GM19324 (cell line): Measurements from ENCODE around the gene FAXDC2.
"Not testable (repeated sequence)": the region's sequence is repeated elsewhere in the genome, so short reads cannot be mapped to it uniquely, and the experiment has no call there.

Source experiments
- ATAC-seq: cut with Tn5 transposase; IDR thresholded peaks from one replicate; pipeline ENCODE4 v1.9.1; 2021; ENCODE audit warnings: mild to moderate bottlenecking, moderate library complexity; ENCODE audit not compliant: unreplicated experiment, low FRiP score

The FAXDC2 gene

DNA sequence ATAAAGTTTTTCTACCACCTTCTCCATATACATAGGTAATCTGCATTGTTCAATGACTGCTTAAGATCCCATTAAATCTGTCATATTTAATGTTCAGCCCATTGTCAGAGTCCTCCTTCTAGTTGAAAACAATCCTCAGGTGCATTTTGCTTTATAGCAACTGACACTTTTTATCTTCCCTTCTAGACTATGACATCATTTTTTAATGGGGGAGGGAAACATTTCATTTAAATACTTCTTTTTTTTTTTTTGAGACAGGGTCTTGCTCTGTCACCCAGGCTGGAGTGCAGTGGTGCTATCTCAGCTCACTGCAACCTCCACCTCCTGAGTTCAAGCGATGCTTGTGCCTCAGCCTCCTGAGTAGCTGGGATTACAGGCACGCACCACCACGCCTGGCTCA, 17.6 kb downstream of the FAXDC2 start:
- not testable (repeated sequence) for ATAC-seq

GRCh38 chr5:154831451-154831850, 19.0 kb downstream of the FAXDC2 start:
- ATAC-seq, result no peak

DNA sequence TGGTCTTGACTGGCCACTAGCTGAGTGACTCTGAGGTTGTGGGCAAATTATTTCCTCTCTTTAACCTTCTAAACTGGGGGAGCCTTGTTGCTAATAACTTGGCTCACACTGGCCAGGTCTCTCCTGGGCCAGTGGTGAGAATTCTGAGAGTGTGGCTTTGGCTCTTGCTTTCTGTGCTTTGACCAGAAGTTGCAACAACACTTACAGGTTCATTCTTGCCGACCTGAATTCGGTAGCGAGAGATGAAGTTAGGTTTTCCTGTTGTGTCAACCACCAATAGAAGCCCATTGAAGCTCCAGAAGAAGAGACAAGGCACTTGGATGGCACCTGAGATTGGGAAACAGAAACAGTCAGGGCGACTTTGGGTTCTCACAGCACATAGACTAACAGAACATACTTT, 19.8 kb downstream of the FAXDC2 start:
- no peak for ATAC-seq

DNA sequence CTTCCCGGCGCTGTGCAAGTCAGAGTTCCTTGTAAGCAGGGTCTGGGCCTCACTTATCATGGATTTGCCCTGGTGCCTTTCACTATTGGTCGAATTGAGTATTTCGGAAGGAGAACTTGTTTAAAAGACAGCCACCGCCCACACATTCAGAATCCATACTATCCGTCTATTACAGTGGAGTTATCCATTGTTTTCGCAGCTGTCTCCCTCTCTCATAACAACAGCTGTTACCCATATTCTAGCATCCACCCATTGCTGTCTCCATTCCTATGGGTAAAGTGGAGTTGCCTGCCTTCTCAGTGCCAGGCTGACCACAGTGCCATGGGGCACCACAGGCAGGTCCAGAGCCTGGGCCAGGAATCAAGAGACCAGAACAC, 20.2 kb downstream of the FAXDC2 start:
- ATAC-seq, result no peak

DNA sequence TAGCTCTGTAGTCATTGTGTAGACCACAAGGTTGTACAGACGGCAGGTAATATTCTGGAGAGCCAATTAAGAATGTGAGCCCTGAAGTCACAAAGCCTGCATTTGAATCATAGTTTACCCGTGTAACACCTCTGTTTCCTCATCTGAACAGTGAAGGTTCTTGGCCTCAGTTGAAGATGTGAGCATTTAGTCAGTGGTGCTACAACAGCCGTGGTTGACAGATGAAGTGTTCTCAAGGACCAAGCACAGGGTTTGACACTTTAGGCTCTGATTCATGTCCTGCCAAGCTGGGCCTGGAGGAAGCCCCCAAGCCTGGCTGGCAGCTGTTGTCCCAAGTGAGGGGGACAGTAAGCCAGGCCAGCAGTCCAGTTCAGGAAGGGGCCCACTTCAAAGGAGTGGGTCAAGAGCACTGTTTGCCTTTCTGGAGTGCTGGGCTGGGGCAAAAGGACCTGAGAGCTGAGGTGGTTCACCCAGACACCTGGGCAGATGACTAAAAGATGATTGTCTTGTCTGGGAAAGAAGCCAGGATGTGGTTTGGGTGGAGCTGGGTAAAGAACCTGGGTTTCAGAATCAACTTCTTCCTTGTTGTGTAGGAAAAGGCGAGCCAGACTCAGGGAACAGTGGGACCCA, 20.7 kb downstream of the FAXDC2 start:
- no peak for ATAC-seq

- ATAC-seq, result no peak
Observed at GRCh38 chr5:154829181-154829588, 21.2 kb downstream of the FAXDC2 start.

- no peak for ATAC-seq
Observed at GRCh38 chr5:154824070-154824469, 26.3 kb downstream of the FAXDC2 start.

DNA sequence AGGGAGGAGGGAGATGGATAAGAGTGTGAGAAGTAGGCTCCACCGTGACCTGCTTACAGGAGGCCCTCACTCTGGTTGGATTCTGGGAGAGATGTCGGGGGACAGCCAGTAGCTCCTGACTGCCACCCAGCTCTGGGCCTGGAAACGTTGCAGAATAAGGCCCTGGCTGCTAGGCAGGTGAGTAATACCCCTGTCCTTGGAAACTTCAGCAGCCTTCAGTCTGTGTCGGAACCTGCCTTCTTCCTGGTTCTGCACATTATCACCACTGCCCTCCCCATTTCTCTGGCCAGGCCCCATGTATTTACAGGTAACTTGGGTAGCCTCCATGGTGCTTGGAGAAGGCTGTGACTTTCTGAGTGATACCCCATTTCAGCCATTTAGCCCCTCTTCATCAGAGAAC, 26.8 kb downstream of the FAXDC2 start:
- no peak for ATAC-seq

GRCh38 chr5:154822896-154823295, 27.5 kb downstream of the FAXDC2 start:
- ATAC-seq, result not testable (repeated sequence)

DNA sequence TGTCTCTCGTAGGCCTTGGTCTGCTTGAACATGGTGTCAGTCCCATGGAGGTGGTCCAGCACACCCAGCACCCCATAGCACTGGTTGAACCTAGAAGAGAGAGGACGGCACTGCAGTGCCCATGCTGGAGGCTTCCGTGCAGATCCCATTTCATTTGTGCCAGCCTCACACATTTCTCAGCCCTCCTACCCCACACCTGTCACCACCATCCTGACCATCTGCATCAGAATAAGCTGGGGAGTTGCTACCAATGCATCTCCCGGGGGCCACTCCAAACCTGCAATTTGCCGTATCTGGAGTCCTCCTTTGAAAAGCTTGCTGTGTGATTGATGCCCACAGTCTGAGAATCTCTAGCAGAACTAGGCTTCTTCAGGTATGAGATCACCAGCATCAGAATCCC, 30.0 kb downstream of the FAXDC2 start:
- ATAC-seq, result no peak

GRCh38 chr5:154819546-154819945, 30.9 kb downstream of the FAXDC2 start:
- ATAC-seq, result no peak

DNA sequence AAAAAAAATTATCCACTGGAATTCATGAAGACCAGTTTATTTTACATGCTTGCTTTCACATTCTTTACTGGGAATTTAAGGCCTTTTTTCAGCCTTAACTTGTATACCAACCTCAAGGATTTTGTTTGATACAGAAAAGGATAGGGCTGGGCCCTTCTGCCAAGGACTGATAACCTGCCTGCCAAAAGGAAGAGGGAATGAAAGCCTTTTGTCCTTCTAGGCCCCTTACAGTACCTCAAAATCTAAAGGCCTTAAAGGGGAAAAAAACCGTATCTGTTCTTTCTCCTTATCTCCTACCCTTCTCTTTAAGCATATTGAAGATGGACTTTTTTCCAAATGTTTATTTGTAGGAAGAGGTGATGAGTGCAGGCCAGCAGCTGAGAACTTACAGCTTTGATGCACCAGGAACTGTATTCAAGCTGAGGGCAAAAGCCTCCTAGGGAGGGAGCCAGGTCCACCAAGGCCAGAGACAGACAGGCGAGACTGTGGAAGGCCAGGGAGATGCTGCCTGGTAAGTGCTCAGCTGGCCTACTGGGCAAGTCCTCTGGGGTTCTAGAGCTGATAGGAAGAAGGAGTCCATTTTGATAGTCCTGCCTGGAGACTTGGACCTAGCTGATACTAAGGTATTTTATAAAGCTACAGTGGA, 31.8 kb downstream of the FAXDC2 start:
- ATAC-seq, result no peak

GRCh38 chr5:154817815-154818214, 32.6 kb downstream of the FAXDC2 start:
- no peak for ATAC-seq

DNA sequence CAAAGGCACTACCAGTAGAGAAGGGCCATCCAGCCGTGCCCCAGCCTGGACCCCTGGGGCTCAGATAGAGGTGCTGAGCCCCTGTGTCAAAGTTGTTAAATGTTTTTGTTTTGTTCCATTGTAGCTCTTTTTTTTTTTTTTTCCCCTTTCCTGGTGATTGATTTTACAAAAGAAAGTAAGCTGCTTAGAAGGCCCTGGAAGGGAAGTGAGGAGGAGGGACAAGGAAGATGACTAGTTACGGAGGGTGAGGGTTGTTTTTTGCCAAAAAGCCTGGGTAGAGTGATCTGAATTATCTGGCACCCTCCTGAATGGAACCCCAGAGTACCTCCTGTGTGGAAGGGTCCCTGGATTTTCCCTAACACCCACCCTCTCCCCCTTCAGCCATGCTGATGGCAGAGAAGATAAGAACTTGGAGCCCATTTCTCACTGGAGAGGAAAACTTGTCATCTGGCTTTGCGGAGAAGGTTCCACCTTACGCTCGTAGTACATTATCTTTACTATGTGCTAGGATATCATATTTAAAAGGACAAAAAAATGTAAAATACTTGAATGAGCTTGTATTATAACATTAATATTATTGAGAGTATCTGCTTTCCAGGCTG, 33.4 kb downstream of the FAXDC2 start:
- no peak for ATAC-seq

DNA sequence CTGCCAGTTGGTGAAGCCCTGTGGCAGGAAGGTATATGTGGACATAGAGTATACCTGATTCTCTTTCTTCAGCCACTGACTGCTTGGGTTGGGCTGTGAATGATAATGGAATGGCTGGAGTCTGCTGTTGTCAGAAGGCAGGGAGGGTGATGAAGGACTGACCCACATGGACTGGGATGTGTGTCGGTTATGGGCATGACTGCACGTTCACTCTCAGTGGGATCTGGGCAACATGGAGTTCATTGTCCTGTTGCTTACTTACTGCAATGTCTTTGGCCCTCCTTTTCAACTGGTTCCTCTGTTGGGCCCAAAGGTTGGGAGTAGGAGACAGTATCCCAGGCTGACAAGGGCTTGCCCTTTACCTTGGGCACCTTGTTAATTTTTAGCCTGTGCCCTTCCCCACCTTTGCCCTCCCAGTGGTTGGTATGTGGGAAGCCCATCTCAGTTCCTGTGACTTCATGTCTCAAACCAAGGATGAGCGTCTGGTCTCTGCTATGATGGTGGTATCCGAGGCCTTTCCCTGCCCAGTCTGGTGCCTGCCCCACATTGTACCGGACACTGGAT, 34.6 kb downstream of the FAXDC2 start:
- ATAC-seq, result no peak

DNA sequence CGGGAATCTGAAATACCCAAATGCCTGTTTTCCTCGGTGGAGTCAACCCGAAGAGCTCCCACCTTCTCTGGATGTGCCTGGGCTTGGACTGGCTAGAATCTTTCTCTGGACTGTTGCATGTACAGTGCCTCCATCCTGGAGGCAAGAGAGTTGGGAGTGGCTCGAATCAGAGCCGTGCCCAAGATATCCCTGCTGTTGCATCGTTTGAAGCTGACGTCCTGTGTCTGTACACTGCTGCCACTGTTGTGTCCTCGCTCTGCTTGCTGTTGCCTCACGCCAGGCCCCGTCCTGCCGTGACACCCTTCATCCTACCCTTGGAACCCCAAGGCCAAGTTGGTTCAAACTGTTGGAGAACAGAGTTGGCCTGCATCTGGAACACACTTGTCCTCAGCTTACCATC, 35.4 kb downstream of the FAXDC2 start:
- ATAC-seq, result no peak

DNA sequence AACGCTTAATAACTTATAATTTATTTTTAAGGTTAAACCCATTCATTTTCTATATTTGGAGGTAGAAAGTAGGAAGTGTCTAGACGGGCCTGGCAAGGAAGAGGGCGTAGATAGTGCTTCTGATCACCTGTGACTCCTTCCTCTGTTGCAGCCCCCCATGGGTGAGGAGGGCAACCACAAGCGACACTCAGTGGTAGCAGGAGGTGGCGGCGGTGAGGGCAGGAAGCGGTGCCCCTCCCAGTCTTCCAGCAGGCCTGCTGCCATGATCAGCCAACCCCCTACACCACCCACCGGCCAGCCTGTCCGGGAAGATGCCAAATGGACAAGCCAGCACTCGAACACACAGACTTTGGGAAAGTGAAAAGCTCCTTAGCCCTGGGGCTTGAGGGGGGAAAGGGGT, 36.7 kb downstream of the FAXDC2 start:
- ATAC-seq, result no peak

GRCh38 chr5:154813158-154813557, 37.2 kb downstream of the FAXDC2 start:
- ATAC-seq, result no peak

DNA sequence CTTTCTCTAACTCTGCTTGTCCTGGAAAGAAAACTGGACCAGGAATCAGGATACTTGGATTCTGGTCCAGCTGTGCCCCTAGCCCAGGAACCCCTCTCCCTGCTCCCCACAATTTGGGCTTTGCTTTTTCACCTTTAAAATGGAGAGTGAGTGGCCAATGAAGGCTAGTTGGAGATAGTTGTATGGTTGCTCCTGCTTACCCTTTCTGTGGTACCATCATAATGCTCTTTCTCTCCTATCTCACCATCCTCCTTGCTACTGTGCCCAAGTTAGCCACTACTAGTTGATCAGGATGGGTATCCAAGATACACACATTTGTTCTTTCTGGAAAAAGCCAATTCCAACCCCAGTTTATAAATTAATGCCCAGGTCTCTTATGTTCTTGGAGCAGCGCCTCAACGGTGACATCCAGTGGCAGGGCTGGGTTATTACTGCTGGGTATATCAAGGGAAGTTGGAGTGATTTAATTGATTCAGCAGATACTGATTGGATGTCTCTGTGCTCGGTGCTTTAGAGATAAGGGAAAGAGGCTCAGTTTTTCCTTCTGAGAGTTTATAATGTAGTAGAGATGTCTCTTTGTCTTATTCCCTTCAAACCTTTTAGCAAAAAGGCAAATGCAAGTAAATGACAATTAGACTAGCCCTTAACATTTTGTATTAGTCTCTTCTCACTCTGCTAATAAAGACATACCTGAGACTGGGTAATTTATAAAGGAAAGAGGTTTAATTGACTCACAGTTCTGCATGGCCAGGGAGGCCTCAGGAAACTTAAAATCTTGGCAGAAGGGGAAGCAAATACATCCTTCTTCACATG, 38.5 kb downstream of the FAXDC2 start:
- ATAC-seq, result no peak

DNA sequence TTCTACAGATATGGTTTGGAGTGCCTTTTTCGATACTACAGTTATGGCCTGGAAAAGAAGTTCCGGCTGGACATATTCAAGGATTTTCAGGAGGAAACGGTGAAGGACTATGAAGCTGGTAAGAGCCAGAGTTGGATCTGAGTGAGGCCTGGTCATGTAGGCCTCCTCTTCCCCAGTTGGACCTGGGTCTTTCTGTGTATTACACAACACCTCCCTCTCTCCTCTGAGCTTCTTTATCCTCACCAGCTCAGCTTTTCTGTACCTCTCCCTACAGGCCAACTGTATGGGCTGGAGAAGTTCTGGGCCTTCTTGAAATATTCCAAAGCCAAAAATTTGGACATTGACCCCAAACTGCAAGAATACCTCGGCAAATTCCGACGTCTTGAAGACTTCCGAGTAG, 39.2 kb downstream of the FAXDC2 start:
- ATAC-seq, result no peak

- ATAC-seq, result no peak
Observed at GRCh38 chr5:154806176-154806575, 44.2 kb downstream of the FAXDC2 start.
